HTERT RPE-1 (cell line): Measurements from ENCODE around the gene FAM20B.

Experiments
- in situ Hi-C: fragments of 300-500 bp; cut with MboI; formaldehyde crosslinking; loops from 4 replicates; pipeline ENCODE4 v1.14.3; 2020; ENCODE audit warnings: low sequenced_read_pairs

The FAM20B gene

DNA sequence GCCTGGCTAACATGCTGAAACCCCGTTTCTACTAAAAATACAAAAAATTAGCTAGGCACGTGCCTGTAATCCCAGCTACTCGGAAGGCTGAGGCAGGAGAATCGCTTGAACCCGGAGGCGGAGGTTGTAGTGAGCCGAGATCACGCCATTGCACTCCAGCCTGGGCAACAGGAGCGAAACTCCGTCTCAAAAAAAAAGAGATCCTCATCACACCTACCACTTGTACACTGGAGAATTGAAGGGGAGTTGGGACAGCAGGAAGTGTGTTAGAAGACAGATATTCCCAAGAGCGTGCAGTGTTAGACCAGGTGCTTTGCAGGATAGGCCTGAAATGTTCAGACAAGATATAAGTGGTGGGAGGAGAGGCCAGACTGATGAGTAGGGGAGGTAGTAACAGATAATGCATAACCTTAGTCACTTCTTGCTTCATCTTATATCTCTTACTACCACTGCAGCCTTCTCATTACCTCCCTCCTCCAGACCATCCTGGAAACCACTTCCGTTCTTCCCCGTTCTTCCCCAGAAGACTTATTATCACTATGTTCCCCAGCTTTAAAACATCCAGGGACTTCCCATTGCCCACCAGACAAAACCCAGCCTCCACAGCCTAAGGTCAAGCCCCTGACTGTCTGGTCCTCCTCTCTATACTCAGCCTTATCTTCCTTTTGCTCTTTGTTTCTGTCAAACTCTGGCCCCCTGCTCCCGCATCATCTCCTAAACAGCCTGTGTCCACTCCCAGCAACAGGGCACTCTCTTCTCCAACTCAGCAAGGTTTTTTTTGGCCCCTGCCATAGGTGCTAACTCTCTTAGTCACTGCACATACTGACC, 21.3 kb downstream of the FAM20B start:
- in situ Hi-C loops = no loop called here

DNA sequence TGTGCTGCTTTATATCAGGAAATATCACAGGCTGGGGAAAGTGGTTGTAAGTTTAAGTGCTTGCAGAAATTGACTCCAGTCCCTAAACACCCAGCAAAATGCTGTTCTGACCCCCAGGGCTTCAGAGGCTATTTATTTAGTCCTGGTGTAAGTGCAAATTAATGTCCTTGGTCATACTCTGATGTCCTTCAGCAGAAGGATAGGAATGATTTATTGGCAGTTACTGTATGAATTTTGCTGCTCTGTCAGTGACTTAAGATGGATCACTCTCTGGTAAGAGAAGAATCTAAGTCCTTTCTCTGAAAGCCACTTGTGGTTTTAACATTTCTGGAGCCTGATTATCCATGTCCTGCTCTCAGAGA, 21.9 kb downstream of the FAM20B start:
- in situ Hi-C loops = no loop called here

DNA sequence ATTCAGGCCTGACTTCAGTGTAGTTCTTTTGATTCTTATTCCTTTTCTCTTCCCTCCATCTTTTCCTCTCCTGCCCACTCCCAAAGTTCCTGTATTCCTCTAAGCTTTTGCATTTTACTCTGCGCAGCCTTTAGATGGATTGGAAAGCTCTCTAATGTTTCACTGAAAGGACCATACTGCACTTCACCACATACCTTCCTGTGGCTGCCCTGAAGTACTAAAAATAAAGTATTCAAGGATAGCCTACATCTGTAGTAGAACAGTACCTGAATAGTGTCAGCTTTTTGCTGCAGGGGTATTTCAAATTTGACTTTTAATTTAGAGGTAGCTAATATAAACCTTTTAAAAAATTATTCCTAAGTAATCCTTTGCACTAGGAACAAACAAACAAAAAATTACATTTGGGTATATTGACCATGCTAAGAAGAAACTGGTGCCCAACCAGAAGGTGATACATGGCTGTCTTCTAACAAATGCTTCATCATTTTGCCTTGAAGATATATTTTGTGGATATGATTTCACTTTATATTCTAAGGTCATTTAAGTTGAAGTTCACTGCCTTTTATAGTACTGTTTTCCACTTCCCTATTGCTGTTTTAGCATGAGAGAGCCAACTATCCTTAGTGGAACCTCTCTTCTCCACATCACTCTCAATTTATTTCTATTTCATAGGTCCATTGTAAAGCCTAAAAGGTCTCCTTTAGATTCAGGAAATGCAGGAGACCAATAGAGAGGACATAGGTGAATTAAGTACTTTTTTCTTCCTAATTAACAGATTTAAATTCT, 22.8 kb downstream of the FAM20B start:
- in situ Hi-C loops = no loop called here

DNA sequence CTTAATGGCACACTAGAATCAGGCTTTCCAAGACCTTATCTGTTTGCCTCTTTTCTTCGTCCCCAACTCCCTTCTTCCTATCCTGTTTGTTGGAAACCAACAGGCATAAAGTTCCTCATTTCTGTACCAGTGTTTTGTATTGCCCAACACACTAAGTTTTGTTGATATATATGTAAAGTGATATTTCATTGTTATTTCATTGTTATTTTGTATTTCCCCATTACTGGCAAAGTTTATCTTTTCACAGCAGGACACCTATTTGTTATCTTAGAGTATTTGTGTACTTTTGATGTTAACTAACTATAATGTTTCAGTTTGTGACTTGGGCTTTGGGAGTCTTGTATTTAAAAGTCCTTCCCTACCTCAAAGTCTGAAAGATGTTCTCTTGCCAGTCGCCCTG, 27.1 kb downstream of the FAM20B start:
- in situ Hi-C loops = no loop called here

DNA sequence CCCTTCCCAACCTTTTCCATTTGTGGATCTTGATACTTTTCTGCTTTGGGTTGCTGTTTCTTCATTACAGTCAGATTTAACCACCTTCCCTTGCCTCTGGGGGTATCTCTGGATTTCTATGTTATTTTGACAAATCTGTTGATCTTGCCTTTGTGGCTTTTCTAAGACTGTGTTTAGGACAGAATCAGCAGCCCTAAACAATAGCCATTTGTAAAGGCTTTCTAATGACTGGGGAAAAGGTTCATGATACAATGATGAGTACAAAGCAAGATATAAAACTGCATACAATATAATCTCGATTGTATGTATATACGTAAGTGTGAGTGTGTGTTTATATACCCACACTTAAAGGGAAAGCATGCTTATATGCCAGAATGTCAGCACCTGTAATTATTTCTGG, 27.8 kb downstream of the FAM20B start:
- in situ Hi-C loops = no loop called here

DNA sequence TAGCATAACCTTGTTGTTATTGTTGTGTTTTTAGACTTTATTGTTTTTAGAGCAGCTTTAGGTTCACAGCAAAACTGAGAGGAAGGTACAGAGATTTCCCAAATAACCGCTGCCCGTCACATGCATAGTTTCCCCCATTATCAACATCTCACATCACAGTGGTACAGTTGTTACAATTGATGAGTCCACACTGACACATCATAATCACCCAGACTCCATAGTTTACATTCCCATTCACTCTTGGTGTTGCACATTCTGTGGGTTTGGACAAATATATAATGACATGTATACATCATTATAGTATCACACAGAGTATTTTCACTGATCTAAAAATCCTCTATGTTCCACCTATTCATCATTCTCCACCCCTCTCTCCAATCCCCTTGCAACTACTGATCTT, 30.2 kb downstream of the FAM20B start:
- in situ Hi-C loops = no loop called here

DNA sequence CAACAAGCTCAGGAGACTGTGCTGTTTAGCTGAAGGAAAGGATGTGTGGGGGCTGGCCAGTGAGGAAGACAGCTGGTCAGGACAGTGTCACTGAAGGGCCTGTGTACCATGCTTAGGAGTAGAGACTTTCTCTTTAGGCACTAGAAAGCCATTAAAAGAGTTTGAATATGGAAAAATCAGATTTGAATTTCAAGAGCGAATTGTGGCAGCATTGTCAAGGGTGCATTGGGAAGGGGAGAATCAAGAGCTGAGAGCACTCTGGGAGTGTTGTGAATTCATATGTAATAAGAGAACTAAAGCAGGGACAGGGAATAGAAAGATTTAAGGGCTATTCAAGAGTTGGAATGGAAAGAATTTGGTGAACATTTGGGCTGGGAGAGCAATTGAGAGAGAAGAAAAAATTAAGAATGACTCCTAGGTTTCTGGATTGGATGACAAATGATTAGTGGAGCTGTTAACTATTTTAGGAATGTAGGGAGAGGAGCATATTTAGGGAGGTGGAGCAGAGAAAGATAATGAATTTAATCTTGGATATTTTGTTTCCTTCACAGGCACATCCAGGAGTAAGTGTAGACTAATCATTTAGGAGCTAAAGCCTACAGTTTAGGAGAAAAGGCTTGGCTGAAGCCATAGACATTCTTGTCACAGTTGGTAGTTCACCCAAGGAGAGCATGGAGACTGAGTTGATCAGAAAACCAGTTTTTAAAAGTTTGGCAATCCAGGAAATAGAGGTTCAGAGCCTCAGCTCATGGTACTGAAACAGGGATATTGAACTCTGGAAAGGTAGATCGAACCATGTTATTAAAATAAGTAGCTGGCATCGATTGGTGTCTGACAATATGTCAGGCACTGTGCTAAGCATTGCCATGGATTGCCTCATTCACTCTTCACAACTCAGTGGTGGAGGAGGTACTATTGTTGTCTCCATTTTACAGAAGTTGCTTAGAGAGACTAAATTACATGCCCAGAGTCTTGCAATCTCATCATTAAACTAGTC, 33.1 kb downstream of the FAM20B start:
- in situ Hi-C loops = no loop called here

DNA sequence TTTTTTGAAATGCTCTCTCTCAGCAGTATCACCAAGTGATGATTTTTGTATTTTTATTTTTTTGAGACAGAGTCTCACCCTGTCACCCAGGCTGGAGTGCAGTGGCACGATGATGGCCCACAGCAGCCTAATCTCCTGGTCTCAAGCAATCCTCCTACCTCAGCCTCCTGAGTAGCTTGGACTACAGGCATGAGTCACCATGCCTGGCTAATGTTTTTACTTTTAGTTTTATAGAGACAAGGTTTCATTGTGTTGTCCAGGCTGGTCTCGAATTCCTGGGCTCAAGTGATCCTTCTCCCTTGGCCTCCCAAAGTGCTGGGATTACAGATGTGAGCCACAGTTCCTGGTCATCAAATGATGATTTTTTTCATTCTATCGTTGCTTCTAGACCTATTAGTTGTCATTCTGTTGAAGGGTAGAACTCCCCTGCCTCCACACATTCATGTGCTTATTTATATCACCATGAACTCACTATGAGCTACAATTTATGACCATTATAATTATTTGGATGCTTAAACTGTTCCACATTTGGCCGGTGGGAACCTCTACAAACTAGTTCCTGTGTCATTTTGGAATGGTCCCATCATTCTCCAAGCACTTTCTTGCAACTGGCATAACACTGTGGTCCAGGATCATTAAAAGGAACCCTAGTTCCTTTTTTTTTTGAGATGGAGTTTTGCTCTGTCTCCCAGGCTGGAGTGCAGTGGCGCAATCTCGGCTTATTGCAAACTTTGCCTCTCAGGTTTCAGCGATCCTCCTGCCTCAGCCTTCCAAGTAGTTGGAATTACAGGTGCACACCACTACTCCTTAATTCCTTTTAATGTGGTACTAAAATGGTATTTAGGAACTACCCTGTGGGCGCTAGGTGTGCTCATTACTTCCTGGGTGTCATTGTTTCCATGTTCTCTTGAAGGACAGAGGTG, 35.9 kb downstream of the FAM20B start:
- in situ Hi-C loops = no loop called here

DNA sequence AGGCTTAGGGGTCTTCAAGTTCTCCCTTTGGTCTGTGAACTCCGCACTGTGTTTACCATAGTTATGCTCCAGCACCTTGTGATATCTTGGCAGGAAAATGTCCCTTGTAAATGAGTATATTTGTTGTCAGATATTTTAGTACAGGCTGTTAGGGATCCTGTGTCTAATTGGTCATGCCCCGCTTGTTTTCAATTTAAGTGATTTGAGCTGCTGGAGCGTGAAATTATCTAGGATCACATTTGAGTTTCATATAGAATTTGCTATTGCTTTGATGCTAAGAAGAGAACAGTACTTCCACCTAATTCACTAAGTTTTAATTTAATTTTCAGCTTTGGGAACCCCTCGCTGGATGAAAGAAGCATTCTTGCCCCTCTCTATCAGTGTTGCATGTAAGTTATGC, 40.8 kb downstream of the FAM20B start:
- in situ Hi-C loops = no loop called here

DNA sequence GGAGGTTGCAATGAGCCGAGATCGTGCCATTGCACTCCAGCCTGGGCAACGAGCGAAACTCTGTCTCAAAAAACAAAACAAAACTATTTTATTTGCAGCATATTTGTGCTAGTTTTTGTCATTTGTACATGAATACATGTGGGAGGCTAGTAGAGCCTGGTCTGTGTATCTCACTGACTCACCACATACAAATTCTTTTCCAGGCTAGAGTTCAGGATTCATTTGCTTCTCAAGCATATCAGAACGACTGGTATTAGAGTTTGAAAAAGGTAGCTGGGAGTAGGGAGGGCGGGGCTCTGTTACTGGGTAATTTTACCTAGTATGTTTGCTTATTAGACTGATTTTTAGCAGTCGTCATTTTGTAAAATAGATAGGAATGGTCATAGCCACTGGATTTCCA, 51.7 kb downstream of the FAM20B start:
- in situ Hi-C loops = no loop called here

DNA sequence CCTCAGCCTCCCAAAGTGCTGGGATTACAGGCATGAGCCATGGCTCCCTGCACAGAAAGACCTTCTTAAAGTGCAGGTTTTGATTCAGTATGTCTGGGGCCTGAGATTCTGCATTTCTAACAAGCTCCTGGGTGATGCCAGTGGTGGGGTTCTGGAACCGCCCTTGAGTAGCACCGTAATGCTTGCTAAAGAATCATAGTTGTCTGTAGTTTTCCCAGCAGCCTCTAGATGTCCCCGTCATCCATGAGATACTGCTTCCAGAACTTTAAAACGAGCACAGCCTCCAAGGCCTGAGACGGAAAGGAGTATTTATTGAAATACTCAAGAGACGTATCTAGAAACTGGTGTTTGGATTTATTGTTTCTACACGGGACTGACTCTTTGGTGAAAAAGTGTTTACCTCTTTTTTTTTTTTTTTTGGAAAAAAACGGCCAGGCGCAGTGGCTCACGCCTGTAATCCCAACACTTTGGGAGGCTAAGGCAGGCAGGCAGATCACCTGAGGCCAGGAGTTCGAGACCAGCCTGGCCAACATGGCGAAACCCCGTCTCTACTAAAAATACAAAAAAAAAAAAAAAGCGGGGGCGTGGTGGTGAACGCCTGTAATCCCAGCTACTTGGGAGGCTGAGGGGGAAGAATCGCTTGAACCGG, 53.5 kb downstream of the FAM20B start:
- in situ Hi-C loops = no loop called here

DNA sequence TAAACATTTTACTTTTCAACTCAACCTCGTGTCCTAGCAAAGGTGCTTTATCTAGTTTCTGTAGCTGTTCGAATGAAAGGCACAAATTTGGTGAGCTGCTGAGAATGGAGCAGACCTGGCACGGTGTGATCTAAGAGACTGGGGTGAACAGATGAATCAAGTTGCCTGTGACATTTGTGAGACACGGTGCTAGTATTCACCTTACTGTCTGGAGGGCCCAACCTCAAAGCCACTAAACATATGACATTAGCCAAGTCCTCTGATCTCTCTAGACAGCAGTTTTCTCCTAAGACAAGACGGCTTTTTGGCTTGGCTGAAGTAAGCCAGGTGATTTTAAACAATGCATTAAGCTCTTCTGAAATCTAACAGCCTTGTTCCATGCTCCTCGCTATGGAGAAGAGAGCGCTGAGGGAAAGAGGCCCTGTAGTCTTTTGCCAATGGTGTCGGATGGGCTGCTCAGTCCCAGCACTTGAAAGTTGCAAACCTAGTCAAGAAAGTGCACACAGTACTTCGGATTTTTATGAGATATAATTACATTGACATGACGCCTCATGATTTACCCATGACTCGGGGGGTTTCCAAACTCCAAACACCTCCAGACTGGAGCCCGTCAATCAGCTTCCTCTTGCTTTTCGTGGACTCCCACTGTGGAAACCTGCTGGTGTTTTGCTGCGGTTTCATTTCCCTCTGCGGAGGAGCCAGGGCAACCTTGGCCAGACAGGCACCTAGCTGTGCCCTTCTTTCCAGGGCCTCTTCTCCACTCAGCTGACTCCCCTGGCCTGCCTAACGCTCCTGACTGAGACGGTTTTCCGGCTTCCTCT, 55.4 kb downstream of the FAM20B start:
- in situ Hi-C loops = no loop called here

DNA sequence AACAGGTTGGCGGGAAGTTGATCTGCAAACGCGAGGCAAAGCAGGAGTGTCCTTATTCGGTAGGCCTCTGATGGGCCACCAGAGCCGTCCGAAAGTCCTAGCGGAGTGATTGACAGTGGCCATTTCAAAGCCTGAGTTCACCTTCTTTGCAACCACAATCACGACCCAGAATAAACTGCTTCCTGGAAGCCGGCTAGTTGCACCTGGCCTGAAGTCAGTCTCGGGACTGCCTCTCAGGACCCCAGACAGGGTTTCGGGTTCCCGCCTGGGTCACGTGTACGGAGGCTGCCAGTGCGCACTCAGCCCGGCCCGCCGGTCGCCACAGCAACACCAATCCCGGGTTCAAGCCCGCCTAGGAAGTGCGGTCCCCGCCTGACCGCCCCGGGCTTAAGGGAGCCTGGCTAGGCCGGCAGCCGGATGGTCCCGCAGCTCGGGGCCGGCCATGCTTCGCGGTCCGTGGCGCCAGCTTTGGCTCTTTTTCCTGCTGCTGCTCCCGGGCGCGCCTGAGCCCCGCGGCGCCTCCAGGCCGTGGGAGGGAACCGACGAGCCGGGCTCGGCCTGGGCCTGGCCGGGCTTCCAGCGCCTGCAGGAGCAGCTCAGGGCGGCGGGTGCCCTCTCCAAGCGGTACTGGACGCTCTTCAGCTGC, 56.1 kb downstream of the FAM20B start, which contains the start of gene TOR3A:
TSS of gene TOR3A (plus strand) at position 384 of the 646 bp plus-strand sequence. CDS start at position 443, 59 bp downstream.
- in situ Hi-C loops = no loop called here

DNA sequence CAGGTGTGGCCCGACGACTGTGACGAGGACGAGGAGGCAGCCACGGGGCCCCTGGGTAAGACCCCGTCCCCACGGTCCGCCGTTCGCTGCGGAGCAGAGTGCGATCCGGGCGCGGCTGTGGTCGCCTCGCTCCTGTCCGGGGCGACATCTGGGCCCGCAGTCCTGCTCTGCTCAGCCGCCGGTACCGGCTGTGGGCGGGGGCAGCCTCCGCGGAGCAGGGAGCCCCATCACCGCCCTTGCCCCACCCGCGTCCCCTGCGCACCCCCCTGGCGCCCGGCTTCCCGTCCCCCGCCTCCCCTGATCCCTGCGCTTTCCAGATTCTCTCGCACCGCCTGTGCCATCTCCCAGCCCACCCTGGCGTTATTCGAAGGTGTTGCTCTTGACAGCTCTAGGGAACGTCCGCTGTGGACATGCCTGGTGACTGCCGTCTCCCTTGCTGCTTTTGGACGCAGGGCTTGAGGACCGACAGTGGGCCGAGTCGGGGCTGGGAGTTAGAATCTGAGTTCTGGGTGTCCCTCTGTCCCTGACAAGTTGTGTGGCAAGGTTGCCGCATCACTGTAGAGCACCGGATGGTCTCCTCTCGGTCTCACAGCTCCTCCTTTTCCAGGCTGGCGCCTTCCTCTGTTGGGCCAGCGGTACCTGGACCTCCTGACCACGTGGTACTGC, 56.8 kb downstream of the FAM20B start:
- in situ Hi-C loops = no loop called here

DNA sequence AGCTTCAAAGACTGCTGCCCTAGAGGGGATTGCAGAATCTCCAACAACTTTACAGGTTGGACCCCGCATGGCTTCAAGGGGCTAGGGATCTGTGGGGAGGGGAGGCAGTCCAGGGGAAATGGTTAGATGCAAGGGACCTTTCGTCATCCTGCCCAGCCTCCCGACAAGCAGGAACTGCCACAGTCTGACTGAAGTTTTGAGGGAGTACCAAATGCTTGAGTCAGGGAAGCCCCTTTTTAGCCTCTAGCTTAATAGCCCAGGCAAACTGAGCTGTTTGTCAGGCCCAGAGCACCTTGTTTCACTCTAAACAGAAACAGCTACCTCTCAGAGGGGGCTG, 57.3 kb downstream of the FAM20B start:
- in situ Hi-C loops = no loop called here

DNA sequence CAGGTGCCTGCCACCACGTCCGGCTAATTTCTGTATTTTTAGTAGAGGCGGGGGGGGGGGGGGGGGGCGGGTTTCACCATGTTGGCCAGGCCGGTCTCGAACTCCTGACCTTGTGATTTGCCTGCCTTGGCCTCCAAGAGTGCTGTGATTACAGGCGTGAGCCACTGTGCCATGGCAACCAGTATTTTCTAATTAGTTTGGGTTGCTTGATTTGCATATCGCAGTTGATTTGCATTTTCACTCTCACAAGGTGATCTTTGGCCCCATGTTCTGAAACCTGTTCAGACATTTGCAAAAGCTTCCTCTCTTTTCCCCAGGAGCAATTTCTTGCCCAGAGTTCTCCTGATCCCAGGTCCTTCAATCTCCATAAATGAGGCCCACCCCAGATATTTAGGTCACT, 57.8 kb downstream of the FAM20B start:
- in situ Hi-C loops = no loop called here

DNA sequence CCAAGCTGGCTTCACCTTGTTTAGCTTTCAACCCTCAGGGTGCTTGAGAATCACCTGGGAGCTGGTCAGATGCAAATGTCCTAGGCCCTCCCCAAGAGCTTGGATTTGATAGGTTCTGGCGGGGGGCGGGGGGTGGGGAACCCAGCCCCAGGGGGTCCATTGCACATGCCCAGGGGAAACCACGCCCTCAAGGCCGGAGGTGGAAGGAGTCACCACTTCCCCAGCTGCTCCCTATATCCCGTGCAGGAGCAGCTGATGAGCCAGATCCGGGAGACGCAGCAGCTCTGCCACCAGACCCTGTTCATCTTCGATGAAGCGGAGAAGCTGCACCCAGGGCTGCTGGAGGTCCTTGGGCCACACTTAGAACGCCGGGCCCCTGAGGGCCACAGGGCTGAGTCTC, 62.0 kb downstream of the FAM20B start:
- in situ Hi-C loops = no loop called here
